Activated CD4-positive, alpha-beta T cell treated with anti-CD3 and anti-CD28 coated beads for 36 hours (primary cell): ENCODE results near the gene CERT1. TPM values are rescaled to one million over a fixed set of nuclear protein-coding genes. Genes with fewer than 3 reads are reported as not detected.
A peak's percentile ranks its signal among the peaks of the same experiment; 100 is the strongest.

Source experiments
- ATAC-seq: fragments of 200-7000 bp; cut with Tn5 transposase; one replicate; pipeline ENCODE4 v1.10.0; 2021; ENCODE audit warnings: mild to moderate bottlenecking, moderate library complexity
- CTCF ChIA-PET: fragments of 350-600 bp; sonication (Branson Sonifier 250); formaldehyde crosslinking; loops from one replicate; lab custom pipeline; 2021; ENCODE audit warnings: antibody characterized with exemption; lab: Charles Lee
- POLR2A ChIA-PET: fragments of 350-600 bp; sonication (Branson Sonifier 250); formaldehyde crosslinking; loops from one replicate; lab custom pipeline; 2021; ENCODE audit warnings: antibody characterized with exemption, inconsistent platforms; lab: Charles Lee
- DNase-seq: peaks from one replicate; pipeline ENCODE4 v3.0.0-alpha.2; 2020
- H3K27ac Mint-ChIP-seq: one replicate; pipeline ENCODE4 v1.8.0; 2021; ENCODE audit warnings: mixed read lengths
- H3K27me3 Mint-ChIP-seq: one replicate; pipeline ENCODE4 v1.8.0; 2021; ENCODE audit warnings: mixed read lengths
- H3K36me3 Mint-ChIP-seq: one replicate; pipeline ENCODE4 v1.8.0; 2021; ENCODE audit warnings: low read depth, mixed read lengths
- H3K4me1 Mint-ChIP-seq: one replicate; pipeline ENCODE4 v1.8.0; 2021; ENCODE audit warnings: mixed read lengths
- H3K4me3 Mint-ChIP-seq: one replicate; pipeline ENCODE4 v1.8.0; 2021; ENCODE audit warnings: mild to moderate bottlenecking, moderate library complexity, mixed read lengths
- H3K9me3 Mint-ChIP-seq: one replicate; pipeline ENCODE4 v1.8.0; 2021; ENCODE audit warnings: low read depth, mixed read lengths
- intact Hi-C, 2 experiments: fragments of 100-400 bp; cut with DNase I in 1 of 2; cut with micrococcal nuclease in 1 of 2; formaldehyde crosslinking; loops; one replicate each; pipeline versions ENCODE4 v1.14.2 to v1.15.1; 2022 to 2024; cut with DNase I, micrococcal nuclease
- total RNA-seq, 2 experiments: library from RNA; stranded (reverse); gene quantifications; one replicate each; pipeline ENCODE4 v1.2.3, GENCODE V29; 2021

CERT1 gene
- total RNA-seq, 2 experiments from 2014 or later = 21.6 to 24.5 TPM

DNA sequence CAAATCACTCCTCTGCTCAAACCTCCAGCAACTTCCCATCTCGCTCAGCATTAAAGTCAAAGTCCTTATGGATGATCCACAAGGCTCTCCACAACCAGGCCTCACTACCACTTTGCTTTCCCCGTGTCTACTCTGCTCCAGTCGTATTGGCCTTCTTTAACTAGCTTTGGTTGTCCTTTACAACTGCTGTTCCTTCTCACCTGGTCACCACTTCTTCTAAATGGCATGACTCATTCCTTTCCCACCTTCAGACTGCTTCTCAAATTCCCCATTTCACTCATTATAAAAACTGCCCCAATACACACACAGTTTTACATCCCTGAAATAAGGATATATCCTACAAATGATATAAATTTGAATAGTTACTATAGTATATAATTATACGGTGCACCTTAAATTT is 30.4 kb downstream of the CERT1 start:
- peaks cover 28% of the 10 kb centered on the region for H3K4me1 Mint-ChIP-seq
- H3K36me3 Mint-ChIP-seq = peaks cover 38% of the 10 kb centered on the region
- intact Hi-C loops = no loop called here
- no peaks in the 10 kb centered on the region for H3K27me3 Mint-ChIP-seq
- ATAC-seq (no peak), DNase-seq (no peak)
- no peak overlapping the region for H3K4me3 Mint-ChIP-seq
- H3K9me3 Mint-ChIP-seq = peaks cover 17% of the 10 kb centered on the region
- ChIA-PET POLR2A (interaction anchor here (0.6 kb wide), 1 partner anchor 250 kb away, joined by 4 read pairs; no protein-coding TSS in a partner anchor), CTCF (interaction anchor here (1.2 to 1.6 kb wide), 2 partner anchors 12 to 14 kb away, joined by 3 to 5 read pairs; no protein-coding TSS in a partner anchor)
- peak overlapping the region; percentile 33 for H3K27ac Mint-ChIP-seq

DNA sequence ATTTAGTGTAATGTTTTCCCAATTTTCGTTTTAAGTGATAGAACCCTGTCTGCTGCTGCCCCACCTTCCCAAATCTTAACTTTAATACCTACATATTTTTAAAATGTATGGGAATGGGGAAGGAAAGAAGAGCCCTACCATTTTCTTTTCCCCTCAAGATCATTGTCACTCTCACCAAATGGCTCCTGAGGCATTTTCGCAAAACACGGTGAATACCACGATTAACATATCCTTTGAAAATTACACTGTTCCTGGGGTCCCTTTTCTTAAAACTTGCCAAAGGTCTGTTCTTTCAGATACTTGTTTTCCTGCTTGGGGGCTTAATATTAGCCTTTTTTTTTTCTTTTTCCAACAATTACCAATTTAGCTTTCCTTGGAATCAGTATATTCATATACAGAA is 36.1 kb downstream of the CERT1 start:
- Mint-ChIP-seq H3K27ac (no peak overlapping the region), H3K27me3 (no peaks in the 10 kb centered on the region), H3K36me3 (peaks cover 19% of the 10 kb centered on the region), H3K4me1 (peaks cover 8% of the 10 kb centered on the region), H3K9me3 (peaks cover 6% of the 10 kb centered on the region), H3K4me3 (no peak overlapping the region)
- CTCF ChIA-PET = interaction anchor here (0.6 kb wide), 1 partner anchor 214 kb away, joined by 3 read pairs; no protein-coding TSS in a partner anchor
- ATAC-seq (no peak), DNase-seq (no peak)
- POLR2A ChIA-PET = no interaction called here
- intact Hi-C loops = no loop called here

DNA sequence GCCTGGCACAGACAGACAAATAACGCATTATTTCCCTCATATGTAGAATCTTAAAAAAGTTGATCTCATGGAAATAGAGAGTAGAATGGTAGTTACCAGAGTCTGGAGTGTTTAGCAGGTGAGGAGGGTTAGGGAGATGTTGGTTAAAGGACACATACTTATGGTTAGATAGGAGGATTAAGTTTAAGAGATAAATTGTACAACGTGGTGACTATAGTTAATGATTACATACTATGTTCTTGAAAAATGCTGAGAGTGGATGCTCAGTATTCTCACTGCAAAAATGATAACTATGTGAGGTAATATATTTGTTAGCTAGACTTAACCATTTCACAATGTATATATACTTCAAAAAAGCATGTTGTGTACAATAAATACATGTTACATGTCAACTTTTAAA is 38.0 kb downstream of the CERT1 start:
- Mint-ChIP-seq H3K4me1 (peaks cover 4% of the 10 kb centered on the region), H3K4me3 (no peak overlapping the region), H3K36me3 (peaks cover 25% of the 10 kb centered on the region), H3K27ac (no peak overlapping the region), H3K27me3 (no peaks in the 10 kb centered on the region), H3K9me3 (peaks cover 18% of the 10 kb centered on the region)
- intact Hi-C loops = no loop called here
- ChIA-PET POLR2A (no interaction called here), CTCF (no interaction called here)
- ATAC-seq (no peak), DNase-seq (no peak)

- H3K4me3 Mint-ChIP-seq = no peak overlapping the region
- POLR2A ChIA-PET = no interaction called here
- ATAC-seq (no peak), DNase-seq (no peak)
- no peak overlapping the region for H3K27ac Mint-ChIP-seq
- CTCF ChIA-PET = interaction anchor here (0.7 kb wide), 1 partner anchor 1386 kb away, joined by 3 read pairs; no protein-coding TSS in a partner anchor
- no peaks in the 10 kb centered on the region for H3K27me3 Mint-ChIP-seq
- H3K4me1 Mint-ChIP-seq = peaks cover 4% of the 10 kb centered on the region
- H3K9me3 Mint-ChIP-seq = peaks cover 20% of the 10 kb centered on the region
- peaks cover 28% of the 10 kb centered on the region for H3K36me3 Mint-ChIP-seq
- intact Hi-C loops = no loop called here
Observed at GRCh38 chr5:75472973-75473372, 38.5 kb downstream of the CERT1 start.

DNA sequence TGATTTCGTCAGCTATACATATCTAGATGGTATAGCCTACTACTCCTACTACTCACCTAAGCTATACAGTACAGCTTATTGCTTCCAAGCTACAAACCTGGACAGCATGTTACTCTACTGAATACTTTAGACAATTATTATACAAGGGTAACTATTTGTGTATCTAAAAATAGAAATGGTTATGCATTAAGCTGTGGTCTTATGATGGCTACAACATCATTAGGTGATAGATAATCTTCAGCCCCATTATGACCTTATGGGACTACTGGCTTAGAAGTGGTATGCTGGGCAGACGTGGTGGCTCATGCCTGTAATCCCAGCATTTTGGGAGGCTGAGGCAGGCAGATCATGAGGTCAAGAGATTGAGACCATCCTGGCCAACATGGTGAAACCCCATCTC is 40.2 kb downstream of the CERT1 start:
- Mint-ChIP-seq H3K4me3 (no peak overlapping the region), H3K36me3 (peaks cover 29% of the 10 kb centered on the region), H3K27ac (no peak overlapping the region), H3K4me1 (peaks cover 7% of the 10 kb centered on the region), H3K9me3 (peaks cover 21% of the 10 kb centered on the region), H3K27me3 (no peaks in the 10 kb centered on the region)
- ATAC-seq (no peak), DNase-seq (no peak)
- CTCF ChIA-PET = interaction anchor here (1.0 kb wide), 1 partner anchor 46 kb away, joined by 3 read pairs; no protein-coding TSS in a partner anchor
- POLR2A ChIA-PET = no interaction called here
- intact Hi-C loops = no loop called here

- Mint-ChIP-seq H3K4me1 (peaks cover 24% of the 10 kb centered on the region), H3K9me3 (peaks cover 21% of the 10 kb centered on the region), H3K27ac (no peak overlapping the region), H3K27me3 (no peaks in the 10 kb centered on the region), H3K36me3 (peaks cover 29% of the 10 kb centered on the region), H3K4me3 (no peak overlapping the region)
- ATAC-seq (no peak), DNase-seq (no peak)
- CTCF ChIA-PET = interaction anchor here (0.6 to 1.3 kb wide), 2 partner anchors 12 to 316 kb away, joined by 3 to 4 read pairs; no protein-coding TSS in a partner anchor
- intact Hi-C loops = no loop called here
- POLR2A ChIA-PET = interaction anchor here (0.7 kb wide), 1 partner anchor 99 kb away, joined by 3 read pairs; no protein-coding TSS in a partner anchor
Observed at GRCh38 chr5:75469017-75469416, 42.4 kb downstream of the CERT1 start.

- Mint-ChIP-seq H3K27me3 (no peaks in the 10 kb centered on the region), H3K36me3 (peaks cover 29% of the 10 kb centered on the region), H3K9me3 (peaks cover 21% of the 10 kb centered on the region), H3K4me1 (peaks cover 27% of the 10 kb centered on the region), H3K27ac (no peak overlapping the region), H3K4me3 (no peak overlapping the region)
- intact Hi-C loops = no loop called here
- no peak for DNase-seq
- CTCF ChIA-PET = interaction anchor here (0.6 to 1.3 kb wide), 2 partner anchors 13 to 316 kb away, joined by 3 to 4 read pairs; no protein-coding TSS in a partner anchor
- ATAC-seq = no peak
- POLR2A ChIA-PET = interaction anchor here (0.7 kb wide), 1 partner anchor 99 kb away, joined by 3 read pairs; no protein-coding TSS in a partner anchor
Observed at GRCh38 chr5:75468593-75468992, 42.8 kb downstream of the CERT1 start.

DNA sequence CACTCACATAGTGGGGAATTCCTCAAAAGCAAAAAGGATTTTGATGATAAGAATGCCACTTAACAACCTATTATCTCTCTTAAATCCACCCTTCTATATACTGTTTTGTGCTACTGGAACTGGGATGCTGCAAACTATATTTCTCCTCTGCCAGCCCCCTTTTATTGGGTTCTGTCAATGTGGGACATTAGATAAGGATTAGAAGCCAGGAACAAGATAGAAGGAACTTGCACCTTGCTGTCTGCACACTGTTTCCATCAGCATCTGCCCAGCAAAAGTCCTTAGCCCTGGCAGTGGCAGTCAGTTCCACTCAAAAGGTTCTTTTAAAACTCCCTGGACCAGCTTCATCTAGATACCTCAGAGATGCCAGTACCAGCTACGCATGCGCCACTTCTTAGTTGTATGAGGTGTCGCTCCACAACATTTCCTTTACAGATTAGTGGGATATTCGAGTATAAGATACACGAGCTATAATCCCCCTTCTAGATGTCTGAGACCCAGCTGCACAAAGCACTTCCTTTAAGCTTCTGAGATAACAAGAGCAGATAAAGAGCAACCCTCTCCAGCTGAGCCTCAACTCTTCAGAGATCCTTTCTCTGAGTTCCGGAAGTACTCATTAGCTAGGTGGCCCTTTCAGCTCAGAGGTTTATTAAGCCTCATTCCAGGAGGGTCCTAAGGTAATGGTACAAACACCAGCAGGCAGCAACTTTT is 45.3 kb downstream of the CERT1 start:
- ATAC-seq = no peak
- peaks cover 21% of the 10 kb centered on the region for H3K9me3 Mint-ChIP-seq
- POLR2A ChIA-PET = interaction anchor here (0.7 kb wide), 1 partner anchor 9 kb away, joined by 5 read pairs; no protein-coding TSS in a partner anchor
- H3K27ac Mint-ChIP-seq = no peak overlapping the region
- peaks cover 38% of the 10 kb centered on the region for H3K36me3 Mint-ChIP-seq
- H3K27me3 Mint-ChIP-seq = no peaks in the 10 kb centered on the region
- CTCF ChIA-PET = interaction anchor here (0.6 to 2.0 kb wide), 3 partner anchors 15 to 52 kb away, joined by 3 to 5 read pairs (median 3); no protein-coding TSS in a partner anchor
- peaks cover 41% of the 10 kb centered on the region for H3K4me1 Mint-ChIP-seq
- intact Hi-C loops = no loop called here
- no peak overlapping the region for H3K4me3 Mint-ChIP-seq
- no peak for DNase-seq

DNA sequence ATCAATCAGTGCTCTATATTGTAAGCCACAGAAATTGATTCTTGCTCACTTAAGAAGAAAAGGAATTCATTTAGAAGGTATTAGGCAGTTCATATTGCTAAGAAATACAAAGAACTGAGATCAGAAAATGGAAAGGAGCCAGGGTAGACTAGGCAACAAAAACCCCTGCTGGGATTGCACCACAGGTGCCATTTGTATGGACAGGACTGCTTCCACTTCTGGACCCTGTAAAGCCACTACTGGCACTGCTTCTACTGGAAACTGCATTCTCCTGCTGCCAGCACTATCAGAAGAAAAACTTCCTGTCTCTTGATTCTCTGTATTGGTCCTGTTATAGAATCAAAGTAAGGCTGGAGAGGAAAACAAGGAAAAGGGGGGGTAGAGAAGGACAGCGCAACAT is 45.9 kb downstream of the CERT1 start:
- DNase-seq (no peak), ATAC-seq (no peak)
- ChIA-PET POLR2A (no interaction called here), CTCF (no interaction called here)
- Mint-ChIP-seq H3K4me3 (no peak overlapping the region), H3K9me3 (peaks cover 16% of the 10 kb centered on the region), H3K36me3 (peaks cover 32% of the 10 kb centered on the region), H3K27me3 (no peaks in the 10 kb centered on the region), H3K27ac (no peak overlapping the region), H3K4me1 (peaks cover 44% of the 10 kb centered on the region)
- intact Hi-C loops = no loop called here

- intact Hi-C loops = no loop called here
- ATAC-seq = no peak
- H3K4me3 Mint-ChIP-seq = no peak overlapping the region
- H3K36me3 Mint-ChIP-seq = peaks cover 23% of the 10 kb centered on the region
- no peak overlapping the region for H3K27ac Mint-ChIP-seq
- no peaks in the 10 kb centered on the region for H3K27me3 Mint-ChIP-seq
- DNase-seq = no peak
- POLR2A ChIA-PET = no interaction called here
- H3K9me3 Mint-ChIP-seq = peaks cover 5% of the 10 kb centered on the region
- CTCF ChIA-PET = no interaction called here
- peaks cover 44% of the 10 kb centered on the region for H3K4me1 Mint-ChIP-seq
Observed at GRCh38 chr5:75463726-75464125, 47.7 kb downstream of the CERT1 start.

DNA sequence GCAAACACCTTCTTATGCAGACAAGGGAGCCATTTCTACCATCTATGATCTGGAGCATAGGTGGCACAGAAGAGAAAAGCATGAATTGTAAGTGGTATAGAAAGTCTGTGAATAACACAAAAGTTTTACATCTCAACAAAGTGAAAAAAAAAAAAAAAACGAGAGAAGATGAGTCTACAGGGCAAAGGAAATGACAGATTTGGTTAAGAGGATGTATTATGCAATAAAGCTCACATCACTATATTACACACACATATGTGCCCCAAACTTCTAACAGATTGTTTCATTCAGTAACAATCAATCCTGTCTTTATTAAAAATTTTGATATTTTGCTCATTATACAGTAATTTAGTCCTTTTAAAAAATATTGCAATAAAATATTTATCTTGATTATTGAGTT is 49.8 kb downstream of the CERT1 start:
- peak; percentile 86 for ATAC-seq
- ChIA-PET CTCF (no interaction called here), POLR2A (interaction anchor here (0.6 kb wide), 1 partner anchor 15 kb away, joined by 4 read pairs; no protein-coding TSS in a partner anchor)
- H3K4me1 Mint-ChIP-seq = peaks cover 42% of the 10 kb centered on the region
- peaks cover 23% of the 10 kb centered on the region for H3K36me3 Mint-ChIP-seq
- no peak overlapping the region for H3K4me3 Mint-ChIP-seq
- H3K9me3 Mint-ChIP-seq = no peaks in the 10 kb centered on the region
- no peak overlapping the region for H3K27ac Mint-ChIP-seq
- H3K27me3 Mint-ChIP-seq = no peaks in the 10 kb centered on the region
- intact Hi-C loops = no loop called here
- no peak for DNase-seq
